DMS 273 treated with DMSO at 0.1 percent for 48 hours (cell line): ENCODE data around the gene CSAD.
"Not testable (repeated sequence)": the region's sequence is repeated elsewhere in the genome, so short reads cannot be mapped to it uniquely, and the experiment has no call there.

Source experiments
- DNase-seq: peaks from one replicate; lab custom pipeline; 2025; lab: John Stamatoyannopoulos, UW

CSAD gene

GRCh38 chr12:53218551-53219291 lies 38.0 kb upstream of the CSAD start:
- DNase-seq = no peak

- no peak for DNase-seq
These were observed 37.2 kb upstream of the CSAD start for GRCh38 chr12:53217931-53218307.

DNA sequence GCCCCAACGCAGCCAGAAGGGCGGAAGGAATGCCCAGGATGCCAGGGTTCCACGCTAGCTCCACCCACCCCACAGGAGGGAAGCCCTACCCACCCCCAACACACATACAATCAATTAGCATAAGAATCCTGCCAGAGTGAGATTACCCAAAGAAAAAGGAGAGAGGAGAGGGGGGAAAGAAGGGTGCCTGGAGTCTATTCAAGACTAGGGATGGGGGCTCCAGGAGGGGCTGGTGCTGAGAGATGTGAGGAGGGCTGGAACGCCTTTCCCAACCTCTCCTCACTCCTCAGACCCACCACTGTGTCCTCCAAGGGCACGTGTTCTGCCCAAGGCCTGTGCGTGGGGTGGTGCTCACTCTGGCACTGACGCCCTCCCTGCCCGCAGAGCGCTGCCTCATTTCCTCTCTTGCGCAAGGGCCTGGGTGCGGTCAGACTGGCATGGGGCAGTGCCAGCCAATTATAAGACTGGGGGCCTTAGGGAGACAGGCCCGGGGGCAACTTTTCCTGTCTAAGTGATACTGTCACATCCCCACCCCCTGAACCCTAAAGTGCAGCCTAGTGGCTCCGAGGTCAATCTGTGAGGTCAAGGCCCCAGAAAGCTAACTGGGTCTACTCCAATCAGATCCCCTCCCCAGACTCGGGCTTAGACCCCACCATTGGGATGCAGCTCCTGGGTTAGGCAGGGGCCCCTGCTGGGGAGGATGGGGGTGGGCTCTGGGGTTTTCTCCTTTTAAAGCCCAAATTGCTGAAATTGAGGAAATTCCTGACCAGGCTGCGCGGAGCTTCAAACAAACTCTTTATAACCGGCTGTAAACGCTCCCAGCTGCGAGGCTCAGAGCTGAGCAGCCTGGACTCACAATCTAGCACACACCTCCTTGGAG lies 36.6 kb upstream of the CSAD start:
- DNase-seq = no peak

DNA sequence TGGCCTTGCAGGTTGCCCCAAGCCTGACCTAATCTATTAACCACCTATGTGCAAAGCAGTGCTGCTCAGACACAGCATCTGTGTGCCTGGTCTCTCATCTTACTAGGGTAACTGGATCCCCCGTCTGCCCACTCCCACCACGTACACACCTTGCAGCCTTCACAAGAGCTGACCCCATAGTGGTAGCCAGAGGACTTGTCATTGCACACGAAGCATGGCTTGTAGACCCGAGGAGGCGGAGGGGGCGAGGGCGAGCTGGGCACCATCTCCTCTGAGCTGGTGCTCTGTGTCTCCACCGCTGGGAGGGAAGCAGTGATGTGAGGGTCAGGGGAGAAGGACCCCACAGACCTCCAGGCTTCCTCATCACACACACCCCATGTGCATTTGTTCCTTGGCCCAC lies 34.8 kb upstream of the CSAD start:
- no peak for DNase-seq

- no peak for DNase-seq
These were observed 34.1 kb upstream of the CSAD start for GRCh38 chr12:53214687-53215455.

- DNase-seq = no peak
These were observed 33.5 kb upstream of the CSAD start for GRCh38 chr12:53214221-53214620.

- DNase-seq = peak; percentile 6
These were observed 32.6 kb upstream of the CSAD start for GRCh38 chr12:53213348-53213747.

DNA sequence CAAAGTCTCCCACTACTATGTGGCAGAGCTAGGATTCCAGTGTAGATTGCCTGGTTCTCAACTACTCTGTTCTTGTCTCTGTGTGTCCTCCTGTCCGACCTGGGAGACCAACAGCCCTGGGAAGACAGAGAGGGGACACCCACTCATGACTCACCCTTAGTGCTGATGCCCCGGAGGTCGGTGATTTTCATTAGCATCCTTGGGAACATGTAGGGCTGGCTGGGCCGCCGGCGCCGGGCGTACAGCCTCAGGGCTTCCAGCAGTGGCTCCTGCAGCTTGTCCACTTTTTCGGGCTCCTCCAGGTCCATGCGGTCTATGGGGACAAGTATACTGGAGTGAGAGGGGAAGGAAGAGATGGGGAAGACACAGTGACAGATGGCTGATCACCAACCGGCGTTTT lies 32.2 kb upstream of the CSAD start:
- no peak for DNase-seq

DNA sequence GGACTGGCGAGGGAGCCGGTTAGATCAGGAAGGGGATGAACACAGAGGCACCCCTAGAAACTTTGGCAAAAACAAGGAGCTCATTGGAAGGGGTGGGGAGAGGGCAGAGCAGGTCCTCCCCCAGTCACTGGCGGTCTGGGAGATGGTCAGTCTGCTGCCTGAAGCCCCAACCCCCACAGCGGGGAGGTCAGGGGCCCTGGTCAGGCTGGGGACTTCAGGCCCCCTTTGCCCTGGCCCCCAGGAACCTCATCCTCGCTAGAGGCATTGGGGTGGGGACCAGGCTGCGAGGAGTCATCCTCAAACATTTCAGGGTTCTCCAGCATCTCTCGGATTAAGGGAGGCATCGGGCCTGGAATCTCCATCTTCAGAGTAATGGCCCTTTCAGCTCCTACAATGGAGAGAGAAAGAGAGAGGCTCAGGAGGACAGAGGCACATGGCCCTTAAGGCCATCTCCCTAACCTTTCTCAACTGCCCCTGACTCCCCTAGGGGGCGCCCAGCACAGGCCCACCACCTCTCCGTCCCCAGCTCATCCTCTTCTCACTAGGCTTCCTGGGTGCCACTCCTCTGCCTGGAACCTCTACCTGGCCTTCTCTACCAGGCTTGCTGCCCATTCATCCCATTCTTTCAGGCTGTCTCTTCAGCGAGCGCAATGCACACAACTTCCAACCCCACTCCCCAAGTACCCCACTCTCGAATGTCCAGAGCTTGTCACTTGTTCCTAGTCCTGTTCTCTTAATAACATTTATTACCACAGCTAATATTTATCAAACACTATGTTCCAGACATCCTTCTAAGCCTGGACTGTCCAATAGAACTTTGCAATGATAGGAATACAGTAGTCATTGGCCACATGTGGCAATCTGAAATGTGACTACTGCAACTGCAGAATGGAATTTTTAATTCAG lies 31.0 kb upstream of the CSAD start:
- no peak for DNase-seq

DNA sequence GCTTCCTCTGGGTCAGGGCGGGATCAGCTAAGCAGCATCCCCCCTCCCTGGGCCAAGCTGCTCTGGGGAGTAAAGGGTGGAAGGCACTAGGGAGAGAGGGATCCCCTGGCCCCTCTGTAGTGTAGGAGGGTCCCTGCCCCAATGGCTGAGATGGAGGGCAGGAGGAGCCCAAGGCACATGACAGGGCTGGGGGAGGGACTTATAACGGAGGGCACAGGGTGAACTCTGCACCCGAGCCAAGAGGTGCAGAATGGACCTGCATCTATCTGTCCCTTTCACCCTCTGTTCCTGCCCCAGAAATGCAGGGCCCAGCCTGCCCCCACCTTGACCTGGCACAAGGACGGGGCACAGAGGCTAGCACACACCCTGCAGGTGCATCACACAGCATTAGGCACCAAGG lies 30.1 kb upstream of the CSAD start:
- no peak for DNase-seq

DNA sequence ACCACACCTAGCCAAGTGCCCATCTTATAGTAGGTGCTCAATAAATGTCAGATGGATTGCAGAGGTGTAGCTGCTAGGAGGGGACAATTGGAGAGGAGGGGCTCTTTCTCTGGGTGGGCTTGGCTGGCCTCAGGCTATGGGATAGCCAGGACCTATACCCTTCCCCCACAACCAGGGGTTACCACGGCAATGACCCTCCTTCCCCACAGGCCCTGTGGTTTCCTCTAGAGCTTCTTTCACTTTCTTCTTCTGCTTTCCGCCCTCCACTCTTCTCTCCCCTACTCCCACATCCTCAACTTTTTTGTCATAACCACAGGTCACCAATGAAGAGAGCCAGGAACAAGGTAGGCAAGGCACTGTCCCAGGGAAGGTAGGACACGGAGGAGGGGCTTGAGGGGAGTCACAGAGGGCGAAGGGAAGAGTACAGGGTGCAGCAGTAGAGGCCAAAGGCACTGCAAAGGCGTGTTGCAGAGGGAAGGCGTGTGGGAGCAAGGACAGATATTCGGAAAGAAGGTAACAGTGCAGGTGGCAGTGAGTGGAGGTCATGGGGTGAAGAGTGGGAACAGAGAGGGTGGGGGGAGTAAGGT lies 28.2 kb upstream of the CSAD start:
- DNase-seq = no peak

DNA sequence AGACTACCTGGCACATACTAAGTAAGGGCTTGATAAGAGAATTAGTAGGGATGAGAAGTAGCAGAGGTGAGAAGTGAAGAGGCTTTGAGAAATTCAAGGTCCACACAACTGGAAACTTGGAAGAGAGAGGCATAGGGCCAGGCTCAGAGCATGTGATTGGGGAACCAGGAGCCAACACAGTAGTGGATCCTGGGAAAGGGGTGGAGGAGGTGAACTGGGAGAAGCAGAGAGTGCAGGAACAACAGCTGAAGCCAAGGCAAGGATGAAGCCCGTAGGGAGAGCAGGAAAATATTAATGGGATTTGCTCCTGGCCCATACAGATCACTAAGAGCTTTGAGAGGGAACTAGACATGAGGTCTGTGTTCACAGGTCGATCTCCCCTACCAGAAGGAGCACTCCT lies 27.7 kb upstream of the CSAD start:
- no peak for DNase-seq

DNA sequence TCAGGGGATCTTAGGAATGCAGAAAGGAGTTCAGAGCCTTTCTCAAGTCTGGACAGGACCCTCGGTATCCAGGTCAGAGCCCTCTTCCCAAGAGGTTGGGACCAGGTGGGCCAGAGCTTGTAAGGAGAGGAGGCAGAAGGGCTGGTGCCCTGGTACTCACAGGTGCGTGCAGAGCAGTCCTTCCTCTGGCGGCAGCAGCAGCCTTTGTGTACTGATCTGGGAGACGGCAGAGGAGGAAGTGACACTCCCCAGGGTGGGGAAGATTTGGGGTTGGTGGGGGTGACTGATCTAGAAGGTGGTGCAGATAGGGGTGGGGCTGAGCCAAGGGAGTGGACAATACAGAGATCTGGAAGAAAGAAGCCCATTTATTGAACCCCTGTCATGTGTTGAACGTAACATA lies 26.3 kb upstream of the CSAD start, which contains the start of gene ITGB7:
TSS of gene ITGB7 (minus strand) at position 210 of the 400 bp plus-strand sequence. CDS start 6,808 bp downstream, outside the sequence.
- no peak for DNase-seq

DNA sequence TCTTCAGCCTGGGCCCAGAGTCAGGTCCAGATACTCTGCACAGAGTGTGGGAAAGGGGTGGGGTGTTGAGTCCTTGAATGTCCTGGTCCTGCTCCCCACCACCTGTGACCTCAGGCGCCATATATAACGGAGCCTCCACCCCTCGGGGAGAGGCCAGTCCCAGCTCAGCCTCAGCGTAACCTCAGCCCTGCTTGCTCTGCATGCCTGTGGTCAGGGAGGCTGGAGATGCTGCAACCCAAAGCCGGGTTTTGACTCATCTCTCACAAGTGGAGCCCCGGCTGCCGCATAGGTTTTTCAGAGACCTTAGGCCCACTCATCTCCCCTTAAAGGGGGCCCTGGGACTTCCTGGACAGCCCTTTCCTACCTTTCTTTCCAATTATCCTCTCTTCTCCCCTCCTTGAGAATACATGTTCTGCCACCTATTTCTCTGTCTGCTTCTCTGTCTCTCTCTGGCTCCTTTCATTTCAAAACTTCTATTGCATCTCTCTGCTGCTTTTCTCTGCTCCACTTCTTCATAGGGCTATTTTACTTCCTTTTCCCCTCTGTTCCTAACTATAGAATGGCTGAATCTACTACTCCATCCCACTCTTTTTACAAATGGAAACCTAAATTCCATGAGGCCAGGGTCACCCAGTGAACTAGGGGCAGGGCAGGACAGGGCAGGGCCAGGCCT lies 25.2 kb upstream of the CSAD start:
- DNase-seq = no peak

GRCh38 chr12:53204351-53204750 lies 23.6 kb upstream of the CSAD start:
- DNase-seq = no peak

GRCh38 chr12:53202316-53202715 lies 21.6 kb upstream of the CSAD start:
- DNase-seq = not testable (repeated sequence)

DNA sequence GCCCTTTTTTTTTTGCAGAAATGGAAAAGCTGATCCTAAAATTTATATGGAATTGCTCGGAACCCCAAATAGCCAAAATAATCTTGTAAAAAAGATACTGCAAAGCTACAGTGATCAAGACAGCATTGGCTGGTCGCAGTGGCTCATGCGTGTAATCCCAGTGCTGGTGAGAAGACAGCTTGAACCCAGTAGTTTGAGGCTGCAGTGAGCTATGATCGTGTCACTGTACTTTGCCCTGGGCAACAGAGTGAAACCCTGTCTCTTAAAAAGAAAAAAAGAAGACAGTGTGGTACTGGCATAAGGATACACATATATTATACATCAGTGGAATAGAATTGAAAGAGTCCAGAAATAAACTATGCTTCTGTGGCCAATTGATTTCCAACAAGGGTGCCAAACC lies 20.9 kb upstream of the CSAD start:
- no peak for DNase-seq

DNA sequence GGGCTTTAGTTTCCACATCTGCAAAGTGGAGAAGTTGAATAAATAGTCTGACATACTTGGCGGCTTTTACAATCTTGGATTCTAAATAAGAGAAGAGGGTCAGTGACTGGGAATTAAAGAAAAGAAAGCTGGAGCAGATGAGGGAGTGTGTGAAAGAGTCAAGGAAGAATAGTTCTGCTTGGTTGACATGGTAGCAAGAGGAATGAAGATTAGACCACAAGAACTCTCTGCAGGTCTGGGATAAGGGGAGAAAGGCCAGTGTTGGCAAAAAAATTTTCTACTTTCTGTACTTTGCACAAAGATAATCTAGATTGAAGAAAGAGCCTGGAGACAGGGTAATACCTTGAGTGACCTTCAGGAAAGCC lies 20.4 kb upstream of the CSAD start:
- no peak for DNase-seq

GRCh38 chr12:53200458-53201176 lies 19.9 kb upstream of the CSAD start:
- no peak for DNase-seq

GRCh38 chr12:53200107-53200457 lies 19.4 kb upstream of the CSAD start:
- no peak for DNase-seq
